Mucosa of stomach (tissue), 1 donor: ENCODE measurements around the gene NEGR1.

Source experiments
- H3K27me3 ChIP-seq: one replicate; pipeline ENCODE4 v1.7.0; 2013; ENCODE audit warnings: mild to moderate bottlenecking, low read length; ENCODE audit not compliant: control insufficient read depth, insufficient read depth
- H3K36me3 ChIP-seq: one replicate; pipeline ENCODE4 v1.7.0; 2013; ENCODE audit warnings: low read length; ENCODE audit not compliant: control insufficient read depth, insufficient read depth
- H3K4me1 ChIP-seq: one replicate; pipeline ENCODE4 v1.7.0; 2013; ENCODE audit warnings: mild to moderate bottlenecking, low read length; ENCODE audit not compliant: control insufficient read depth, insufficient read depth
- H3K4me3 ChIP-seq: one replicate; pipeline ENCODE4 v1.7.0; 2013; ENCODE audit warnings: low read length
- H3K9ac ChIP-seq: one replicate; pipeline ENCODE4 v1.7.0; 2013; ENCODE audit warnings: mild to moderate bottlenecking, low read length, moderate library complexity
- H3K9me3 ChIP-seq: one replicate; pipeline ENCODE4 v1.7.0; 2013; ENCODE audit warnings: mild to moderate bottlenecking, low read length, moderate library complexity; ENCODE audit not compliant: control insufficient read depth
- donor health status: Pancreatic carcinoma.

The NEGR1 gene

DNA sequence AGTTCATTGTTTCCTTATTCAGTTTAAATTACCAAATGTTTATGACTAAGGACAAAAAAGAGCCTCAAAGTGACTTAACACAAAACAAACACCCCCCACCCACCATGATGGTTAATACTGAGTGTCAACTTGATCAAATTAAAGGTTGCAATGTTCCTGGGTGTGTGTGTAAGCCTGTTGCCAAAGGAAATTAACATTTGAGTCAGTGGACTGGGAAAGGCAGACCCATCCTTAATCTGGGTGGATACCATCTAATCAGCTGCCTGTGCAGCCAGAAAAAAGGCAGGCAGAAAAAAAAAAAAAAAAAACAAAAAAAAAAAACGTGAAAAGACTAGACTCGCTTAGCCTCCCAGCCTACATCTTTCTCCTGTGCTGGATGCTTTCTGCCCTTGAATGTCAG lies 543.4 kb downstream of the NEGR1 start:
- no peak overlapping the region for H3K4me3 ChIP-seq
- H3K36me3 ChIP-seq: no peaks in the 10 kb centered on the region
- no peak overlapping the region for H3K9ac ChIP-seq
- H3K9me3 ChIP-seq: no peaks in the 10 kb centered on the region
- no peaks in the 10 kb centered on the region for H3K4me1 ChIP-seq
- H3K27me3 ChIP-seq: no peaks in the 10 kb centered on the region

GRCh38 chr1:71738256-71738655 lies 544.1 kb downstream of the NEGR1 start:
- H3K27me3 ChIP-seq: no peaks in the 10 kb centered on the region
- no peak overlapping the region for H3K4me3 ChIP-seq
- no peaks in the 10 kb centered on the region for H3K9me3 ChIP-seq
- no peaks in the 10 kb centered on the region for H3K4me1 ChIP-seq
- H3K36me3 ChIP-seq: no peaks in the 10 kb centered on the region
- H3K9ac ChIP-seq: no peak overlapping the region

- Histone ChIP-seq H3K4me1 (no peaks in the 10 kb centered on the region), H3K4me3 (no peak overlapping the region), H3K27me3 (no peaks in the 10 kb centered on the region), H3K9ac (no peak overlapping the region), H3K36me3 (no peaks in the 10 kb centered on the region), H3K9me3 (no peaks in the 10 kb centered on the region)
Observed at GRCh38 chr1:71737768-71738167, 544.6 kb downstream of the NEGR1 start.

DNA sequence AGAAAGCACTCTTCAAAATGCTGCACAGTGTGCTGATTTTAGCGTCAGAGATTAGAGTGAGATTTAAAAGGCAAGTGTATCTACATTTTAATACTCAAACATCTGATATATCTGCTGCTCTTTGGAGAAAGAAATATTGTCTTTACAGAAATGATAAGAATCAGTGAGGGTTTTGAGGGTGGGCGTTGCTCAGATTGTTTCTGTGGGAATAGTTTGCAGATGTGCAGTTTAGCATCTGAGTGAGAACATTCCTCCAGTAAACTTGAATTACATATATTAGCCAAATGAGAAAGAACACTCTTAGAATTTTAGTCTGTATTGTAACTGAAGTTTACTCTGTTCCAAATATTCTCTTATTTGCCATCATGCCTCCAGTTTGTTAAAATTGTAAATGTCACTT lies 549.2 kb downstream of the NEGR1 start:
- Histone ChIP-seq H3K36me3 (no peaks in the 10 kb centered on the region), H3K4me3 (no peak overlapping the region), H3K9me3 (no peaks in the 10 kb centered on the region), H3K9ac (no peak overlapping the region), H3K4me1 (no peaks in the 10 kb centered on the region), H3K27me3 (no peaks in the 10 kb centered on the region)

DNA sequence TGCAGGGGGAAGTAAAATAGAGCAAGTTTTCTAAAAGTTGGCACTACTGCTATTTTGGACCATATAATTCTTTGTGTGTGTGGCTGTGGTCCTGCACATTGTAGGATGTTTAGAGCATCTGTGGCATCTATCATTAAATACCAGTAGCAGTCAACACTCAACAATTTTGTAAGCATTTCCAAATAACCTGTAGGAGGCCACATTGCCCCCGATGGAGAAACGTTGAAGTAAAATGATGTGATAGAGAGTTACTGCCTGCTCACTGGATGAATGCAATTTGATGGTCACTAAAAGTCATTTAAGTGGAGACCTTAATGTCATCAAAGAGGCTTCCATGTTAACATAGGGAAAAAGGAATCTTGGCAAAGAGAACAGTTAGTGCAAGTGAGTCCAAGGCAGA lies 560.8 kb downstream of the NEGR1 start:
- Histone ChIP-seq H3K9me3 (no peaks in the 10 kb centered on the region), H3K36me3 (no peaks in the 10 kb centered on the region), H3K4me1 (no peaks in the 10 kb centered on the region), H3K4me3 (no peak overlapping the region), H3K27me3 (no peaks in the 10 kb centered on the region), H3K9ac (no peak overlapping the region)

DNA sequence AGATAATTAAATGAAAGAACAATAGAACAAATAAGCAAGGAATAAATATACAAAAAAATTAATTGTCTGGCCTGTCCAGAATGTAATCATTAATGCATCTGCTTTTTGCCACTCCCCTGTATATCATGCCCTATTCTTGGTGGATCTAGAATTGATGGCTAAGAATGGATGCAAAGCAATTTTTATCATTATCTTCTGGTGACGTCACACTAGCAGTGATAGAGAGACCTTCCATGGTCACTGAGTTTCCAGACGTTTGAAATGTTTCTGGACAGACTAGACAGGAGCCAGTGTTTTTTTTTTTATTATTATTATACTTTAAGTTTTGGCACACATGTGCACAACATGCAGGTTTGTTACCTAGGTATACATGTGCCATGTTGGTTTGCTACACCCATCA lies 563.0 kb downstream of the NEGR1 start:
- Histone ChIP-seq H3K27me3 (no peaks in the 10 kb centered on the region), H3K4me1 (no peaks in the 10 kb centered on the region), H3K36me3 (no peaks in the 10 kb centered on the region), H3K9me3 (no peaks in the 10 kb centered on the region), H3K4me3 (no peak overlapping the region), H3K9ac (no peak overlapping the region)

DNA sequence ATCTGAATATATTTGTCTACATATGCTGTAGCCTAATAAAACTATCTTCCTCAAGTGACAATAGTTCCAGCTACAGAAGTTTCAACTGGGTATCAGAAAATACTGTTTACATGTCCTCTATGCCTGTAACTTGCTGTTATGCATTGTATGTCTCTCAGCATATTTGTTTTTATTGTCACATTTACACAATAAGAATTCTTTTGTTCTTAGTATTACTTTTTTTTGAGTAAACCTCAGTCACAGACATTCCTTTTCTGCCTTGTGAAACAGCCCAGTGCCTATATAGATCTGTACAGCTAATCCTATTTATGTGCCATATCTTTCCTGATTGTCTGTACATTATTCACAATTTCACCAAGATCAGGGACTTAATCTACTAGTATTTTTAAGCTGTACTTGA lies 565.2 kb downstream of the NEGR1 start:
- Histone ChIP-seq H3K4me3 (no peak overlapping the region), H3K9ac (no peak overlapping the region), H3K27me3 (no peaks in the 10 kb centered on the region), H3K9me3 (no peaks in the 10 kb centered on the region), H3K36me3 (no peaks in the 10 kb centered on the region), H3K4me1 (no peaks in the 10 kb centered on the region)

GRCh38 chr1:71711456-71711855 lies 570.9 kb downstream of the NEGR1 start:
- Histone ChIP-seq H3K9ac (no peak overlapping the region), H3K36me3 (no peaks in the 10 kb centered on the region), H3K4me1 (no peaks in the 10 kb centered on the region), H3K9me3 (no peaks in the 10 kb centered on the region), H3K4me3 (no peak overlapping the region), H3K27me3 (no peaks in the 10 kb centered on the region)

GRCh38 chr1:71706029-71706671 lies 576.2 kb downstream of the NEGR1 start:
- Histone ChIP-seq H3K9me3 (no peaks in the 10 kb centered on the region), H3K9ac (no peak overlapping the region)

DNA sequence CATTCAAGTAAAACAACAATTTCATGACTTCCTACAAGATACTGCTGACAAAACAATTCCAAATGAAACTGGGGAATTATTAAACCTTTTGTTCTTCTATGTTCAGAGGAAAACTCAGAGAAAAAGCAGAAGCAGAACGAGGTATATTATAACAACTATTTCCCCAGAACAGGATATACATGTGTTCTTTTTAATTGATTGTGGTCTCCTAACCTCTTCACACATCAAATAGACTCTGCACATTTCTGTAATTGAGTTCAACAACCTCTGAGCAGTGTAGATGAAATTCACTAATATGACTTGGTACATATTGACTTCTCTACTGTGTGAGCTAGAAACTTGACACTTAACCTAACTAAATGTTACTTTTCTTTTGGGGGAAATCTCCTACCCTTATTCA lies 584.2 kb downstream of the NEGR1 start:
- Histone ChIP-seq H3K9me3 (no peaks in the 10 kb centered on the region), H3K4me1 (no peaks in the 10 kb centered on the region), H3K27me3 (no peaks in the 10 kb centered on the region), H3K4me3 (no peak overlapping the region), H3K36me3 (no peaks in the 10 kb centered on the region), H3K9ac (no peak overlapping the region)

More at GRCh38 chr1:71706029-71706671, 576.2 kb downstream of the NEGR1 start:
- no peaks in the 10 kb centered on the region for H3K27me3 ChIP-seq
- H3K4me3 ChIP-seq: no peak overlapping the region
- no peaks in the 10 kb centered on the region for H3K36me3 ChIP-seq
- no peaks in the 10 kb centered on the region for H3K4me1 ChIP-seq

GRCh38 chr1:71695821-71696220 lies 586.5 kb downstream of the NEGR1 start:
- no peak overlapping the region for H3K9ac ChIP-seq
- H3K9me3 ChIP-seq: no peaks in the 10 kb centered on the region
- no peaks in the 10 kb centered on the region for H3K36me3 ChIP-seq

GRCh38 chr1:71695084-71695483 lies 587.3 kb downstream of the NEGR1 start:
- no peak overlapping the region for H3K9ac ChIP-seq
- H3K4me3 ChIP-seq: no peak overlapping the region
- H3K4me1 ChIP-seq: no peaks in the 10 kb centered on the region
- no peaks in the 10 kb centered on the region for H3K36me3 ChIP-seq
- H3K9me3 ChIP-seq: no peaks in the 10 kb centered on the region
- H3K27me3 ChIP-seq: no peaks in the 10 kb centered on the region

More at GRCh38 chr1:71695821-71696220, 586.5 kb downstream of the NEGR1 start:
- Histone ChIP-seq H3K4me3 (no peak overlapping the region), H3K4me1 (no peaks in the 10 kb centered on the region), H3K27me3 (no peaks in the 10 kb centered on the region)

DNA sequence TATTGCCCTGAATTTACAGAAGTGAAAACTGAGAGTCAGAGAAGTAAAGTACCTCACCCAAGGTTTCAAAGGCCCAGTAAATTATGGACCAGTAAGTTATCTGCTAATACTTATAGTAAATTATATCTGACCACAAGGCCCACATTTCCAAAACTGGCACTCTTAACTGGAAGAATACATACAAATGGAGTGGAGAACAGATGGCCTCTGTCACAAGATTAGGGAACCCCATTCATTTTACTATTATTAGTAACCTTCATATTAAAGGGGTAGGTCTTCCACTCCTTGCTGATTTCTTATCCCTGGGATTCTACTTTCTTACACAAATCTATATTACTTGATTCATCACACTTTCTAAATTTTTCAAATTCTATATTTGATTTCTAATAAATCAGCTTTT lies 588.8 kb downstream of the NEGR1 start:
- no peaks in the 10 kb centered on the region for H3K27me3 ChIP-seq
- no peaks in the 10 kb centered on the region for H3K9me3 ChIP-seq
- H3K36me3 ChIP-seq: no peaks in the 10 kb centered on the region
- H3K4me1 ChIP-seq: no peaks in the 10 kb centered on the region
- no peak overlapping the region for H3K4me3 ChIP-seq
- no peak overlapping the region for H3K9ac ChIP-seq
